Endothelial cell of umbilical vein (primary cell): ENCODE data around the gene ARGLU1. TPM values are rescaled to one million over a fixed set of nuclear protein-coding genes. Genes with fewer than 3 reads are reported as not detected.

Experiments
- BruUV-seq: library from RNA; stranded (reverse); fragments of 400-500 nt; replicated peaks from 2 replicates; lab custom pipeline; 2021; lab: Mats Ljungman, UMichigan
- CTCF ChIA-PET: fragments of 300-600, 350-600 bp; sonication (Branson Sonifier 250); formaldehyde crosslinking; loops from one replicate; lab custom pipeline; 2021; ENCODE audit warnings: antibody characterized with exemption, inconsistent platforms; lab: Charles Lee
- POLR2A ChIA-PET: fragments of 300-600, 350-600 bp; sonication (Branson Sonifier 250); formaldehyde crosslinking; loops from one replicate; lab custom pipeline; 2021; ENCODE audit warnings: antibody characterized with exemption, inconsistent platforms; lab: Charles Lee
- DNase-seq: peaks from one replicate; pipeline ENCODE4 v3.0.0-alpha.2; 2011; ENCODE audit warnings: low read depth, low spot score
- FAIRE-seq: peaks from 2 replicates; lab custom pipeline; 2011; peaks lifted over from hg19 to GRCh38; lab: Jason Lieb, UNC
- H2AFZ ChIP-seq: 2 replicates; pipeline ENCODE4 v1.6.0; 2012; ENCODE audit warnings: low read depth, low read length, control low read depth, inconsistent platforms
- H3K27ac ChIP-seq: 2 replicates; pipeline ENCODE4 v1.5.1; 2011; ENCODE audit warnings: low read depth, mild to moderate bottlenecking, control low read depth, low read length, moderate library complexity; ENCODE audit not compliant: insufficient read depth
- H3K27me3 ChIP-seq, 2 experiments: 2 replicates each; pipeline versions ENCODE4 v1.6.0 to v1.6.1; 2011; ENCODE audit warnings: low read length in 2 of 2, mixed read lengths in 1 of 2; ENCODE audit not compliant: control insufficient read depth in 2 of 2, insufficient read depth in 2 of 2
- H3K36me3 ChIP-seq, 2 experiments: 2 replicates in 1 of 2; 3 replicates in 1 of 2; pipeline ENCODE4 v1.5.1; 2011; ENCODE audit warnings: low read length in 2 of 2, mild to moderate bottlenecking in 1 of 2, moderate library complexity in 1 of 2; ENCODE audit not compliant: control insufficient read depth in 2 of 2, insufficient read depth in 2 of 2; ENCODE audit errors: extremely low read depth in 1 of 2
- H3K4me1 ChIP-seq: 3 replicates; pipeline ENCODE4 v1.5.1; 2011; ENCODE audit warnings: mild to moderate bottlenecking, low read length; ENCODE audit not compliant: control insufficient read depth, insufficient read depth; ENCODE audit errors: extremely low read depth
- H3K4me2 ChIP-seq: 2 replicates; pipeline ENCODE4 v1.6.1; 2011; ENCODE audit warnings: low read length, control low read depth, mixed read lengths; ENCODE audit not compliant: insufficient read depth
- H3K4me3 ChIP-seq, 3 experiments: fragments of 200-600 bp in 1 of 3; sonication (generic), shearing (Covaris generic) in 1 of 3; replicated peaks in 1 of 3; 2 replicates each; pipeline ENCODE4 v1.5.1; 2011 to 2016; ENCODE audit warnings: control low read depth in 3 of 3, low read length in 3 of 3, mild to moderate bottlenecking in 2 of 3, inconsistent platforms in 1 of 3, low read depth in 1 of 3, moderate library complexity in 1 of 3; ENCODE audit not compliant: insufficient read depth in 1 of 3
- H3K79me2 ChIP-seq: 2 replicates; pipeline ENCODE4 v1.6.0; 2012; ENCODE audit warnings: low read length, inconsistent platforms; ENCODE audit not compliant: control insufficient read depth, insufficient read depth
- H3K9ac ChIP-seq: replicated peaks from 2 replicates; pipeline ENCODE3; 2011; ENCODE audit warnings: low read length, control low read depth; ENCODE audit not compliant: insufficient read depth; ENCODE audit errors: extremely low read depth
- H3K9me1 ChIP-seq: replicated peaks from 3 replicates; pipeline ENCODE4 v1.6.0; 2011; ENCODE audit warnings: mild to moderate bottlenecking, low read length; ENCODE audit not compliant: control insufficient read depth, insufficient read depth; ENCODE audit errors: extremely low read depth
- H3K9me3 ChIP-seq: replicated peaks from 2 replicates; pipeline ENCODE4 v1.5.1; 2012; ENCODE audit warnings: low read length, inconsistent platforms; ENCODE audit not compliant: control insufficient read depth, insufficient read depth
- H4K20me1 ChIP-seq: replicated peaks from 2 replicates; pipeline ENCODE3; 2011; ENCODE audit warnings: mild to moderate bottlenecking, low read length; ENCODE audit not compliant: control insufficient read depth, insufficient read depth; ENCODE audit errors: extremely low read depth
- CTCF ChIP-seq, 2 donors: IDR thresholded peaks; 1 replicate in 1 of 2; 2 replicates in 1 of 2; pipeline ENCODE4 v1.5.1; 2011; ENCODE audit warnings: low read length in 2 of 2, mild to moderate bottlenecking in 2 of 2, moderate library complexity in 2 of 2, control low read depth in 1 of 2, inconsistent platforms in 1 of 2, low read depth in 1 of 2; ENCODE audit not compliant: insufficient read depth in 1 of 2; ENCODE audit errors: extremely low read depth in 1 of 2
- EZH2 ChIP-seq: IDR thresholded peaks from 2 replicates; pipeline ENCODE4 v1.6.1; 2012; ENCODE audit warnings: borderline replicate concordance, low read depth, mild to moderate bottlenecking, moderate library complexity, low read length, inconsistent platforms; ENCODE audit not compliant: severe bottlenecking
- FOS ChIP-seq: IDR thresholded peaks from 2 replicates; pipeline ENCODE4 v1.6.1; 2011; ENCODE audit warnings: mild to moderate bottlenecking, low read length, moderate library complexity, borderline replicate concordance; ENCODE audit not compliant: insufficient read depth
- GATA2 ChIP-seq: IDR thresholded peaks from 2 replicates; pipeline ENCODE4 v1.7.0; 2011; ENCODE audit warnings: low read depth, mild to moderate bottlenecking, moderate library complexity, mixed read lengths, low read length; ENCODE audit not compliant: insufficient read length, insufficient read depth
- JUN ChIP-seq: IDR thresholded peaks from 2 replicates; pipeline ENCODE4 v1.6.1; 2011; ENCODE audit warnings: borderline replicate concordance, low read depth; ENCODE audit not compliant: insufficient read length, insufficient read depth
- MAX ChIP-seq: IDR thresholded peaks from 2 replicates; pipeline ENCODE4 v1.6.1; 2011; ENCODE audit not compliant: insufficient read depth, insufficient read length
- MYC ChIP-seq: IDR thresholded peaks from one replicate; pipeline ENCODE4 v1.6.1; 2011; ENCODE audit warnings: mild to moderate bottlenecking, low read depth, low read length
- POLR2A ChIP-seq: IDR thresholded peaks from 2 replicates; pipeline ENCODE4 v1.6.1; 2012; ENCODE audit warnings: low read depth, mild to moderate bottlenecking, control low read depth, low read length
- POLR2AphosphoS5 ChIP-seq: IDR thresholded peaks from 2 replicates; pipeline ENCODE4 v1.6.1; 2012; ENCODE audit warnings: low read depth, mild to moderate bottlenecking, control low read depth, low read length, moderate library complexity; ENCODE audit not compliant: insufficient read depth
- dilution Hi-C: fragments of 300-500 bp; cut with MboI; formaldehyde crosslinking; loops from one replicate; pipeline ENCODE4 v1.15.0; 2019; ENCODE audit warnings: low sequenced_read_pairs; ENCODE audit not compliant: extremely low pct_ligation_motif_present
- intact Hi-C: fragments of 100-400 bp; cut with micrococcal nuclease; formaldehyde crosslinking; loops from one replicate; pipeline ENCODE4 v1.10.0; 2022
- polyA plus RNA-seq, 4 experiments: library from polyadenylated mRNA; depleted of rRNA in 3 of 4; stranded (reverse) in 3 of 4; unstranded in 1 of 4; fragments of >200 nt; gene quantifications; 2 replicates each; pipeline versions ENCODE4 v1.2.1 to v1.2.3, GENCODE V29; 2011 to 2012; ENCODE audit warnings: missing spikeins in 1 of 4
- total RNA-seq: library from RNA; stranded (reverse); gene quantifications from 2 replicates; pipeline ENCODE4 v1.2.3, GENCODE V29; 2021

The ARGLU1 gene
- total and polyA plus RNA-seq, 2 donors (not counting 3 experiments of a cell fraction or from before 2014, with no cell fraction given), result 44.4 to 111 TPM

GRCh38 chr13:106494506-106494905 is 73.4 kb downstream of the ARGLU1 start:
- no peak for DNase-seq
- Histone ChIP-seq H3K4me1 (peaks cover 35% of the 10 kb centered on the region), H3K9me1 (no peaks in the 10 kb centered on the region), H3K4me2 (no peak overlapping the region), H3K79me2 (no peaks in the 10 kb centered on the region), H3K9ac (no peak overlapping the region), H4K20me1 (no peaks in the 10 kb centered on the region), H3K9me3 (no peaks in the 10 kb centered on the region), H3K4me3 (no peak overlapping the region), H3K27ac (no peak overlapping the region), H3K27me3 (no peaks in the 10 kb centered on the region), H3K36me3 (peaks cover 22 to 27% of the 10 kb centered on the region in 2 experiments), H2AFZ (no peak overlapping the region)
- intact Hi-C loops (loop anchor here (10.0 kb wide), 2 partner anchors 380 to 410 kb away; no protein-coding TSS in a partner anchor), dilution Hi-C loops (no loop called here)
- FAIRE-seq, result no peak
- TF ChIP-seq POLR2AphosphoS5 (no peak), EZH2 (no peak), GATA2 (no peak), MAX (no peak), MYC (no peak), JUN (no peak), FOS (no peak), CTCF (IDR thresholded peaks at IDR 0.05; ENCODE audit: extremely low read depth in 1 of 2, insufficient read depth in 1 of 2, low read depth in 1 of 2, low read length in 2 of 2) (no peak), POLR2A (no peak)
- ChIA-PET CTCF (no interaction called here), POLR2A (interaction anchor here (0.6 kb wide), 1 partner anchor 422 kb away, joined by 3 read pairs; no protein-coding TSS in a partner anchor)
- no TSS peak for BruUV-seq
